Tibial nerve (tissue), 4 donors: Measurements from ENCODE around the gene ANAPC2. TPM values are rescaled to one million over a fixed set of nuclear protein-coding genes. Genes with fewer than 3 reads are reported as not detected.
A peak's percentile ranks its signal among the peaks of the same experiment; 100 is the strongest.

Experiments used
- DNase-seq, 2 donors: peaks; one replicate each; pipeline ENCODE4 v3.0.0-alpha.2; 2019; ENCODE audit warnings: low spot score in 2 of 2
- H3K27ac ChIP-seq, 4 donors: fragments of 200-600 bp; sonication (generic) in 3 of 4; one replicate each; pipeline ENCODE4 v1.5.1; 2017 to 2019; ENCODE audit warnings: mild to moderate bottlenecking in 1 of 4
- H3K27me3 ChIP-seq, 2 donors: fragments of 200-600 bp; sonication (generic) in 1 of 2; one replicate each; pipeline versions ENCODE4 v1.5.1 to v1.6.0; 2017 to 2019
- H3K36me3 ChIP-seq, 3 donors: fragments of 200-600 bp; sonication (generic); one replicate each; pipeline ENCODE4 v1.5.1; 2018 to 2019
- H3K4me1 ChIP-seq, 4 donors: fragments of 200-600 bp; sonication (generic) in 3 of 4; one replicate each; pipeline ENCODE4 v1.5.1; 2017 to 2019
- H3K4me3 ChIP-seq, 4 donors: fragments of 200-600 bp; sonication (generic) in 3 of 4; one replicate each; pipeline ENCODE4 v1.5.1; 2017 to 2019; ENCODE audit warnings: mild to moderate bottlenecking in 1 of 4, moderate library complexity in 1 of 4
- H3K9me3 ChIP-seq, 4 donors: fragments of 200-600 bp; sonication (generic) in 3 of 4; one replicate each; pipeline ENCODE4 v1.5.1; 2017 to 2019
- EP300 ChIP-seq, 2 donors: sonication (generic); formaldehyde crosslinking; IDR thresholded peaks; one replicate each; pipeline ENCODE4 v1.6.1; 2017; ENCODE audit warnings: antibody characterized with exemption in 2 of 2, mild to moderate bottlenecking in 1 of 2
- POLR2A ChIP-seq, 2 donors: fragments of 450-650 bp; IDR thresholded peaks; one replicate each; pipeline ENCODE4 v1.6.1; 2017; ENCODE audit warnings: antibody characterized with exemption in 2 of 2, mild to moderate bottlenecking in 2 of 2, moderate library complexity in 2 of 2
- WGBS, 2 donors: methylation state at CpG; one replicate each; pipeline ENCODE4 v1.1.5; 2018; 5-methylcytosine and 5-hydroxymethylcytosine counted together
- total RNA-seq, 4 donors: library from RNA; depleted of rRNA; stranded (reverse); fragments of >200 nt; gene quantifications; one replicate each; pipeline ENCODE4 v1.1.0, GENCODE V29; 2016
- TF ChIP-seq, protein P1 (sequence below), 5 experiments: fragments of 200-600 bp in 3 of 5; fragments of 450-650 bp in 2 of 5; sonication (generic) in 3 of 5; IDR thresholded peaks; one replicate each; pipeline ENCODE4 v1.5.1; 2016 to 2019; ENCODE audit warnings: antibody characterized with exemption in 5 of 5, mild to moderate bottlenecking in 3 of 5, moderate library complexity in 2 of 5

The ANAPC2 gene
- total RNA-seq, 4 donors from 2014 or later: 41.6 to 73.0 (median 58.9) TPM

DNA sequence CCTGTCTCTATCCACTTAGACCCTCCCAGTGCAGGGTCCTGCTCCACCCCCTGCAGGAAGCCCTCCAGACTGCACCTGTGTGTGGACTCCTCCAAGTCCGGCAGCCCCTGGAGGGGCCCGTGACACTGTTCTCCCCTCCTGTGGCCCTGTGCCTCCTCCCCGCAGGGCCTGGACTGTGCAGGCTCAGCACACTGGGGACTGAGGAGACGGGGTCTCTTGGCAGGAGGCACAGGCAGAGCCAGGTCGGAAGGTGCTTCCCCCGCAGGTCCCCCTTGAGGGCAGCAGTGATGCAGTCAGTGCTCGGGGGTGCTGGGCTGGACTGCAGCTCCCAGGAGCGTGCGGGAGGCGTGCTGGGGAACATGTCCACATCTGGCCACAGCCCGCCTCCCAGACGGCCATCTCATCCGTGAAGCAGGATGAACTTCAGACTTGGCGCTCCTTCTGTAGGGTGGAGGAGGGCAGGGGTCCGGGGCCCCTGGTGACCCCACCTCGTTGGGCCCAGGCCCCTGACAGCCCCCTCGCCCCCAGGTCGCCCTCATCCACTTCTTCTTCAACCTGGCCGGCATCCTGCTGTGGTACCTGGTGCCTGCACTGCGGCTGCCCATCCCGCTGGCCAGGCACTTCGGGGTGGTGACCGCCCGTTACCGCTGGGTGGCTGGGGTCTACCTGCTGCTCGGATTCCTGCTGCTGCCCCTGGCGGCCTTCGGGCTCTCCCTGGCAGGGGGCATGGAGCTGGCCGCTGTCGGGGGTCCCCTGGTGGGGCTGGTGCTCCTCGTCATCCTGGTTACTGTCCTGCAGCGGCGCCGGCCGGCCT lies 47.3 kb upstream of the ANAPC2 start:
- WGBS, 2 donors: 66 to 71% methylated on average over 26 to 32 of the region's 35 CpGs
- no peak for DNase-seq
- H3K27me3 ChIP-seq: peaks cover 0 to 38% of the 10 kb centered on the region in 2 donors
- H3K4me3 ChIP-seq: peak overlapping the region in 1 of 4 donors; percentile 15
- TF ChIP-seq EP300 (IDR thresholded peaks at IDR 0.05): no peak
- TF ChIP-seq, protein P1, sequence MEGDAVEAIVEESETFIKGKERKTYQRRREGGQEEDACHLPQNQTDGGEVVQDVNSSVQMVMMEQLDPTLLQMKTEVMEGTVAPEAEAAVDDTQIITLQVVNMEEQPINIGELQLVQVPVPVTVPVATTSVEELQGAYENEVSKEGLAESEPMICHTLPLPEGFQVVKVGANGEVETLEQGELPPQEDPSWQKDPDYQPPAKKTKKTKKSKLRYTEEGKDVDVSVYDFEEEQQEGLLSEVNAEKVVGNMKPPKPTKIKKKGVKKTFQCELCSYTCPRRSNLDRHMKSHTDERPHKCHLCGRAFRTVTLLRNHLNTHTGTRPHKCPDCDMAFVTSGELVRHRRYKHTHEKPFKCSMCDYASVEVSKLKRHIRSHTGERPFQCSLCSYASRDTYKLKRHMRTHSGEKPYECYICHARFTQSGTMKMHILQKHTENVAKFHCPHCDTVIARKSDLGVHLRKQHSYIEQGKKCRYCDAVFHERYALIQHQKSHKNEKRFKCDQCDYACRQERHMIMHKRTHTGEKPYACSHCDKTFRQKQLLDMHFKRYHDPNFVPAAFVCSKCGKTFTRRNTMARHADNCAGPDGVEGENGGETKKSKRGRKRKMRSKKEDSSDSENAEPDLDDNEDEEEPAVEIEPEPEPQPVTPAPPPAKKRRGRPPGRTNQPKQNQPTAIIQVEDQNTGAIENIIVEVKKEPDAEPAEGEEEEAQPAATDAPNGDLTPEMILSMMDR (IDR thresholded peaks at IDR 0.05): no peak
- TF ChIP-seq POLR2A (IDR thresholded peaks at IDR 0.05): no peak
- no peaks in the 10 kb centered on the region for H3K9me3 ChIP-seq
- H3K36me3 ChIP-seq: no peaks in the 10 kb centered on the region
- peaks cover 0 to 49% (median 23%) of the 10 kb centered on the region in 4 donors for H3K4me1 ChIP-seq
- peak overlapping the region in 2 of 4 donors; percentile 37 to 43 for H3K27ac ChIP-seq

DNA sequence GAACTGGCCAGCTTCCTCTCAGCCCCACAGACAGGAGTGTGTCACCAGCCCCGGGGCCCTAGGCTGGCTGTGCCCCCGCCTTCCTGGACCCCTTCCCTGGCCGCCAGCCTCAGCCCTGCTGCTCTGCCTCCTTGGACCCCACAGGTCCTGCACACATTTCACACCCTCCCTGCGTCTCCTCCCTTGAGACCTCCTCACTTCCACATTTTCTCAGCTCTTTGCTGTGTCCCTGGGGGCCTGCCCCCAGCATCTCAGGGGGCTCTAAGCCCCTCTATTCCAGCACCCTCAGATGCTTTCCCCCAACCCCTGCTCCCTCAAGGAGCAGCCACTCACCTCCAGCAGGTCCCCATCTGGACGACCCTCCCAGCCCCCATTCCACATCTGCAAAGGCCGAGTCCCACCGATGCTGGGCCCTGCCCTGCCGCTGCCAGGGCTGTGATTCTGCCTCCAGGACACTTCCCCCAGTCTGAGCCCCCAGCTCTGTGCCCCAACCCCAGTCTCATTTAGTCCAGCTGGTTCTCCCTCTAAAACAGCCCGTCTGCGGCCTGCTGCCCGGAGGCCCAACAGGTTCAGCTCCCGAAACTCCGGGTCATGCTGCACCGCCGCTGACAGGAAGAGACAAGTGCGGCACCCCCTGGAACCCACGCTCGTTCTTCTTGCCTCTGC lies 46.5 kb upstream of the ANAPC2 start:
- no peak overlapping the region for H3K4me3 ChIP-seq
- TF ChIP-seq EP300 (IDR thresholded peaks at IDR 0.05): no peak
- H3K4me1 ChIP-seq: peaks cover 0 to 47% (median 23%) of the 10 kb centered on the region in 4 donors
- DNase-seq: no peak
- H3K27me3 ChIP-seq: peaks cover 0 to 46% of the 10 kb centered on the region in 2 donors
- H3K36me3 ChIP-seq: no peaks in the 10 kb centered on the region
- WGBS, 2 donors: 79 to 84% methylated on average over 17 of the region's 18 CpGs
- H3K27ac ChIP-seq: no peak overlapping the region
- no peaks in the 10 kb centered on the region for H3K9me3 ChIP-seq

DNA sequence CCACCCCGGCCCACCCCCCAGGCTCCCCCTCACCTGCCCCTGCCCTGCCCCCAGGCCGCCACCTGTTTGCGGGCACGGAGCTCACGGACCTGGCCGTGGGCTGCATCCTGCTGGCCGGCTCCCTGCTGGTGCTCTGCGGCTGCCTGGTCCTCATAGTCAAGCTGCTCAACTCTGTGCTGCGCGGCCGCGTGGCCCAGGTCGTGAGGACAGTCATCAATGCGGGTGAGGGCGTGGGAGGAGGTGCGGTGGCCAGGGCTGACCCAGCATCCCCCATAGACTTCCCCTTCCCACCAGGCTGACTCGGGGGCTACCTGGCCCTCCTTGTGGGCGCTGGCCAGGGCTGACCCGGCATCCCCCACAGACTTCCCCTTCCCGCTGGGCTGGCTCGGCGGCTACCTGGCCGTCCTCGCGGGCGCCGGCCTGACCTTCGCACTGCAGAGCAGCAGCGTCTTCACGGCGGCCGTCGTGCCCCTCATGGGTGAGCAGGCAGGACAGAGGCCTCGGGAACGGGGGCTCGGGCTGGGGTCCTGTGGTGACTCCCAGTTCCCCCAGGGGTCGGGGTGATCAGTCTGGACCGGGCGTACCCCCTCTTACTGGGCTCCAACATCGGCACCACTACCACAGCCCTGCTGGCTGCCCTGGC lies 45.8 kb upstream of the ANAPC2 start:
- 63 to 71% methylated on average over 25 to 30 of the region's 40 CpGs for WGBS, 2 donors
- Histone ChIP-seq H3K27ac (no peak overlapping the region), H3K4me3 (no peak overlapping the region), H3K27me3 (peaks cover 0 to 53% of the 10 kb centered on the region in 2 donors), H3K36me3 (no peaks in the 10 kb centered on the region), H3K4me1 (peaks cover 0 to 40% (median 19%) of the 10 kb centered on the region in 4 donors), H3K9me3 (no peaks in the 10 kb centered on the region)
- DNase-seq: no peak
- TF ChIP-seq, protein P1 (IDR thresholded peaks at IDR 0.05): no peak
- no peak for TF ChIP-seq EP300 (IDR thresholded peaks at IDR 0.05)
- TF ChIP-seq POLR2A (IDR thresholded peaks at IDR 0.05): no peak

DNA sequence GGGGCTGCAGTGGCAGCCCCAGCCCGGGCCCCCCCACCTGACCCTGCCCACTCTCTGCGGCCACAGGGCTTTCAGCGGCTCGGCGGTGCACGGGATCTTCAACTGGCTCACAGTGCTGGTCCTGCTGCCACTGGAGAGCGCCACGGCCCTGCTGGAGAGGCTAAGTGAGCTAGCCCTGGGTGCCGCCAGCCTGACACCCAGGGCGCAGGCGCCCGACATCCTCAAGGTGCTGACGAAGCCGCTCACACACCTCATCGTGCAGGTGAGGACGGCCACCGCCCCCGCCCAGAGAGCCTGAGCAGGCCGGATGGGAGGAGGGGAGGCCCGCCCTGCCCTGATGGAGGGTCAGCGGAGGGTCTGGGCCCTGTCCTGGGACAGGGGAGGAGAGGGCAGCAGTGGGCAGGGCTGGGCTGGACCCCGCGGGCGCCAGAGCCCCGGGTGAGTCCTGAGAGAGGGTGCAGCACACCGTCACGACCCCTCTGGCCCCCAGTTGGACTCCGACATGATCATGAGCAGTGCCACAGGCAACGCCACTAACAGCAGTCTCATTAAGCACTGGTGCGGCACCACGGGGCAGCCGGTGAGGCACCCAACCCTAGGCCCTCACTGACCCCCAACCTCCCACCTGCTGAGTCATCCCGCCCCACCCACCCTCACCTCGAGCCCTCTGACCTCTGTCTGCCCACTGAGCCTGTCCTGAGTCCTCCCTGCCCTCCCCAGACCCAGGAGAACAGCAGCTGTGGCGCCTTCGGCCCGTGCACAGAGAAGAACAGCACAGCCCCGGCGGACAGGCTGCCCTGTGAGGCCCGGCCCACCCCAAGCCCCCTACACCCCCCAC lies 45.0 kb upstream of the ANAPC2 start:
- no peaks in the 10 kb centered on the region for H3K9me3 ChIP-seq
- no peak overlapping the region for H3K27ac ChIP-seq
- no peak overlapping the region for H3K4me3 ChIP-seq
- H3K27me3 ChIP-seq: peaks cover 0 to 61% of the 10 kb centered on the region in 2 donors
- H3K4me1 ChIP-seq: peaks cover 0 to 32% (median 15%) of the 10 kb centered on the region in 4 donors
- TF ChIP-seq POLR2A (IDR thresholded peaks at IDR 0.05) (no peak), EP300 (IDR thresholded peaks at IDR 0.05) (no peak)
- TF ChIP-seq, protein P1 (IDR thresholded peaks at IDR 0.05): no peak
- no peak for DNase-seq
- WGBS, 2 donors: 71 to 74% methylated on average over 26 to 35 of the region's 40 CpGs
- H3K36me3 ChIP-seq: no peaks in the 10 kb centered on the region

DNA sequence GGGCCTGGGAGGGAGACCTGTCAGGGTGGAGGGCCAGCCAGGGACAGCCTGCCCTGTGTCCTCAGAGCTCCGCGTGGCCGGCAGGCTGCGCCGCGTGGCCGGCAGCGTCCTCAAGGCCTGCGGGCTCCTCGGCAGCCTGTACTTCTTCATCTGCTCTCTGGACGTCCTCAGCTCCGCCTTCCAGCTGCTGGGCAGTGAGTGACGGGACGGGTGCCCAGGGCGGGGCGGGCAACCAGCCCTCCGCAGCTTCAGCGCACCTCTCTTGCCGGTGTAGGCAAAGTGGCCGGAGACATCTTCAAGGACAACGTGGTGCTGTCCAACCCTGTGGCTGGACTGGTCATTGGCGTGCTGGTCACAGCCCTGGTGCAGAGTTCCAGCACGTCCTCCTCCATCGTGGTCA lies 44.1 kb upstream of the ANAPC2 start:
- DNase-seq: no peak
- 63 to 73% methylated on average over 10 to 24 of the region's 24 CpGs for WGBS, 2 donors
- no peak overlapping the region for H3K4me3 ChIP-seq
- peaks cover 0 to 29% (median 15%) of the 10 kb centered on the region in 4 donors for H3K4me1 ChIP-seq
- TF ChIP-seq, protein P1 (IDR thresholded peaks at IDR 0.05): no peak
- TF ChIP-seq POLR2A (IDR thresholded peaks at IDR 0.05): no peak
- TF ChIP-seq EP300 (IDR thresholded peaks at IDR 0.05): no peak
- H3K36me3 ChIP-seq: no peaks in the 10 kb centered on the region
- H3K27me3 ChIP-seq: peaks cover 0 to 68% of the 10 kb centered on the region in 2 donors
- no peak overlapping the region for H3K27ac ChIP-seq
- no peaks in the 10 kb centered on the region for H3K9me3 ChIP-seq
